Peyer's patch (tissue), 4 donors: ENCODE measurements around the gene RAPSN. TPM values are rescaled to one million over a fixed set of nuclear protein-coding genes. Genes with fewer than 3 reads are reported as not detected.
"Not testable (repeated sequence)": the region's sequence is repeated elsewhere in the genome, so short reads cannot be mapped to it uniquely, and the experiment has no call there.

Source experiments
- DNase-seq, 3 donors: peaks; one replicate each; pipeline ENCODE4 v3.0.0-alpha.2; 2017 to 2019
- H3K27ac ChIP-seq, 4 donors: fragments of 200-600 bp; sonication (generic); one replicate each; pipeline ENCODE4 v1.5.1; 2016 to 2019
- H3K27me3 ChIP-seq, 2 donors: fragments of 200-600 bp; sonication (generic); one replicate each; pipeline ENCODE4 v1.5.1; 2019
- H3K36me3 ChIP-seq, 3 donors: fragments of 200-600 bp; sonication (generic); one replicate each; pipeline ENCODE4 v1.5.1; 2016 to 2019
- H3K4me1 ChIP-seq, 4 donors: fragments of 200-600 bp; sonication (generic); one replicate each; pipeline ENCODE4 v1.5.1; 2016 to 2019
- H3K4me3 ChIP-seq, 4 donors: fragments of 200-600 bp; sonication (generic); 1 replicate in 3 of 4; 2 replicates in 1 of 4; pipeline ENCODE4 v1.5.1; 2016 to 2019; ENCODE audit warnings: mild to moderate bottlenecking in 1 of 4
- H3K9me3 ChIP-seq, 4 donors: fragments of 200-600 bp; sonication (generic); one replicate each; pipeline ENCODE4 v1.5.1; 2016 to 2019; ENCODE audit warnings: mild to moderate bottlenecking in 1 of 4
- POLR2A ChIP-seq, 2 donors: fragments of 450-650 bp; IDR thresholded peaks; one replicate each; pipeline ENCODE4 v1.5.1; 2017; ENCODE audit warnings: antibody characterized with exemption in 2 of 2, mild to moderate bottlenecking in 2 of 2, moderate library complexity in 2 of 2
- total RNA-seq, 4 donors: library from RNA; depleted of rRNA; stranded (reverse); fragments of >200 nt; gene quantifications; one replicate each; pipeline ENCODE4 v1.1.0, GENCODE V29; 2016
- TF ChIP-seq, protein P1 (sequence below), 6 experiments: fragments of 450-650 bp in 4 of 6; fragments of 200-600 bp in 2 of 6; sonication (generic) in 1 of 6; IDR thresholded peaks; one replicate each; pipeline ENCODE4 v1.5.1; 2017 to 2019; ENCODE audit warnings: antibody characterized with exemption in 6 of 6, mild to moderate bottlenecking in 3 of 6, moderate library complexity in 1 of 6

RAPSN gene
- total RNA-seq, 4 donors from 2014 or later, result 0.54 to 0.76 TPM; not detected in 2

DNA sequence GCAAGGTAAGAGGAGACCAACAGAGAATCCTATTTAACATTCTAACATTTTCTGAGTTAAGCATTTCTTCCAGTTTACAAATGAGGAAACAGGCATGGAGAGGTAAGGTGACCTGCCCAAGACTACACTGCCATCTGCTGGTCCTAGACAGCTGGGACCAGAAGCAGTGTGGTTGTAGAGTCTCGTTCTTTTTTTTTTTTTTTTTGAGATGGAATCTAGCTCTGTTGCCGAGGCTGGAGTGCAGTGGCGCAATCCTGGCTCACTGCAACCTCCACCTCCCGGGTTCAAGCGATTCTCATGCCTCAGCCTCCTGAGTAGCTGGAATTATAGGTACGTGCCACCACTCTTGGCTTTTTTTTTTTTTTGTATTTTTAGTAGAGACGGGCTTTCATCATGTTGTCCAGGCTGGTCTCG lies 5.3 kb upstream of the RAPSN start:
- TF ChIP-seq, protein P1, sequence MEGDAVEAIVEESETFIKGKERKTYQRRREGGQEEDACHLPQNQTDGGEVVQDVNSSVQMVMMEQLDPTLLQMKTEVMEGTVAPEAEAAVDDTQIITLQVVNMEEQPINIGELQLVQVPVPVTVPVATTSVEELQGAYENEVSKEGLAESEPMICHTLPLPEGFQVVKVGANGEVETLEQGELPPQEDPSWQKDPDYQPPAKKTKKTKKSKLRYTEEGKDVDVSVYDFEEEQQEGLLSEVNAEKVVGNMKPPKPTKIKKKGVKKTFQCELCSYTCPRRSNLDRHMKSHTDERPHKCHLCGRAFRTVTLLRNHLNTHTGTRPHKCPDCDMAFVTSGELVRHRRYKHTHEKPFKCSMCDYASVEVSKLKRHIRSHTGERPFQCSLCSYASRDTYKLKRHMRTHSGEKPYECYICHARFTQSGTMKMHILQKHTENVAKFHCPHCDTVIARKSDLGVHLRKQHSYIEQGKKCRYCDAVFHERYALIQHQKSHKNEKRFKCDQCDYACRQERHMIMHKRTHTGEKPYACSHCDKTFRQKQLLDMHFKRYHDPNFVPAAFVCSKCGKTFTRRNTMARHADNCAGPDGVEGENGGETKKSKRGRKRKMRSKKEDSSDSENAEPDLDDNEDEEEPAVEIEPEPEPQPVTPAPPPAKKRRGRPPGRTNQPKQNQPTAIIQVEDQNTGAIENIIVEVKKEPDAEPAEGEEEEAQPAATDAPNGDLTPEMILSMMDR (IDR thresholded peaks at IDR 0.05), result peak; percentile 21 to 76 (median 72)
- H3K36me3 ChIP-seq, H3K4me3 ChIP-seq, H3K9me3 ChIP-seq, H3K4me1 ChIP-seq, H3K27ac ChIP-seq, H3K27me3 ChIP-seq: not testable (repeated sequence)
- peak in 2 of 3 donors; percentile 71 to 89 for DNase-seq

DNA sequence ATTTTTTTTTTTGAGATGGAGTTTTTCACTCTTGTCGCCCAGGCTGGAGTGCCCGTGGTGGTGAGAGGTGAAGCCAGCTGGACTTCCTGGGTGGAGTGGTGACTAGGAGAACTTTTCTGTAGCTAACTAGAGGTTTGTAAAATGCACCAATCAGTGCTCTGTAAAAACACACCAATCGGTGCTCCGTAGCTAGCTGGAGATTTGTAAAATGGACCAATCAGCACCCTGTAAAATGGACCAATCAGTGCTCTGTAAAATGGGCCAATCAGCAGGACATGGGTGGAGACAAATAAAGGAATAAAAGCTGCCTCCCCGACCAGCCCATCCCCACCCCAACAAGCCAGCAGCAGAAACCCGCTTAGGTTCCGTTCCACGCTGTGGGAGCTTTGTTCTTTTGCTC lies 4.4 kb upstream of the RAPSN start:
- Histone ChIP-seq H3K4me1 (no peaks in the 10 kb centered on the region), H3K36me3 (no peaks in the 10 kb centered on the region)
- no peak for TF ChIP-seq POLR2A (IDR thresholded peaks at IDR 0.05)
- TF ChIP-seq, protein P1 (IDR thresholded peaks at IDR 0.05), result no peak

DNA sequence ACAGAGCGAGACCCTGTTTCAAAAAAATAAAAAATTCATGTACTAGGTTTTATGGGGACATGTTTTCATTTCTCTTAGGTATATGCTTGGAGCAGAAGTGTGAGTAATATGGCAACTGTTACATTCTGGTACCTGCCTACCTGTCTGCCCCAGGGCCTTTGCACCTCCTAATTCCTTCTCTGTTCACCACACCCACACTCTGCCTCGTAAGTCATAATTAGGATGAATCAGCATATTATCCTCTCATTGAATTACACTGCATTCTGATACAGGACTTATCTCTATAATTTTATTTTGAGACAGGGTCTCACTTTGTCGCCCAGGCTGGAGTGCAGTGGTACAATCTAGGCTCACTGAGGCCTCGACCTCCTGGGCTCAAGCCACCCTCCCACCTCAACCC lies 3.1 kb upstream of the RAPSN start:
- DNase-seq, result no peak
- Histone ChIP-seq H3K4me3 (no peak overlapping the region), H3K9me3 (no peaks in the 10 kb centered on the region), H3K36me3 (no peaks in the 10 kb centered on the region), H3K4me1 (no peaks in the 10 kb centered on the region), H3K27ac (no peak overlapping the region), H3K27me3 (no peaks in the 10 kb centered on the region)
- TF ChIP-seq, protein P1 (IDR thresholded peaks at IDR 0.05), result no peak
- TF ChIP-seq POLR2A (IDR thresholded peaks at IDR 0.05), result no peak

More for the DNA sequence above, 4.4 kb upstream of the RAPSN start:
- Histone ChIP-seq H3K4me3 (no peak overlapping the region), H3K27me3 (no peaks in the 10 kb centered on the region), H3K27ac (no peak overlapping the region), H3K9me3 (no peaks in the 10 kb centered on the region)
- DNase-seq, result no peak

DNA sequence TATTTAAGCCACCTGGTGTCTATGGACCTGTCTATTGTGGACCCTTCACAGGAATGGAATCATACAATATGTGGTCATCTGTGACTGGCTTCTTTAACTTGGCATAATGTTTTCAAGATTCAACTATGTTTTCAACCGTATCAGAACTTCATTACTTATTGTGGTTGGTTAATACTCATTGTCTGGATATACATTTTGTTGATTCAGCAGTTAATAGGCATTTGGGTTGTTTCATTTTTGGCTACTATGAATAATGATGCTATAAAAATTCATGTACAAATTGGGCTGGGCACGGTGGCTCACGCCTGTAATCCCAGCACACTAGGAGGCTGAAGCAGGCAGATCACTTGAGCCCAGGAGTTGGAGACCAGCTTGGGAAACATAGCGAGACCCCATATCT lies 2.5 kb upstream of the RAPSN start:
- Histone ChIP-seq H3K27ac (no peak overlapping the region), H3K4me3 (no peak overlapping the region), H3K4me1 (no peaks in the 10 kb centered on the region), H3K9me3 (no peaks in the 10 kb centered on the region), H3K27me3 (no peaks in the 10 kb centered on the region), H3K36me3 (no peaks in the 10 kb centered on the region)
- no peak for DNase-seq
- no peak for TF ChIP-seq POLR2A (IDR thresholded peaks at IDR 0.05)
- TF ChIP-seq, protein P1 (IDR thresholded peaks at IDR 0.05), result no peak

DNA sequence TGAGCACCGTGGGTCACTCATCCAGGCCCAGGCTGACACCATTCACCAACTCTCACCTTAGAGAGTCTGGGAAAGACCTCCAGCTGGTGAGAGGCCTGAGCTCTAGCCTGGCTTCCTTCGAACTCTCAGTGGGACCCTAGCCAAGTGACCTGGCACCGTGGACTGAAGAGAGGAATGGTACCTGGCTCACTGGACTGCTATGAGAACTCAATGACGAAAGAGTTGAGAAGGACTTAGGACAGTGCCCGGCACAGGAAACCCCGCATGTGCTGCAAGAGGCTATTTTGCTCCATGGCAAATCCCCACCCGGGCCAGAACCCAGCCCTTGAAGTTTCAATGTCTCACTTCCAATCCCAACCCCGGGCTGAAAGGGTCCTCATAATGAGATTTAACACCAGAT lies 605 bp upstream of the RAPSN start:
- Histone ChIP-seq H3K4me1 (no peaks in the 10 kb centered on the region), H3K4me3 (no peak overlapping the region), H3K27ac (no peak overlapping the region), H3K27me3 (no peaks in the 10 kb centered on the region), H3K36me3 (no peaks in the 10 kb centered on the region), H3K9me3 (no peaks in the 10 kb centered on the region)
- DNase-seq, result no peak
- TF ChIP-seq, protein P1 (IDR thresholded peaks at IDR 0.05), result no peak
- no peak for TF ChIP-seq POLR2A (IDR thresholded peaks at IDR 0.05)

DNA sequence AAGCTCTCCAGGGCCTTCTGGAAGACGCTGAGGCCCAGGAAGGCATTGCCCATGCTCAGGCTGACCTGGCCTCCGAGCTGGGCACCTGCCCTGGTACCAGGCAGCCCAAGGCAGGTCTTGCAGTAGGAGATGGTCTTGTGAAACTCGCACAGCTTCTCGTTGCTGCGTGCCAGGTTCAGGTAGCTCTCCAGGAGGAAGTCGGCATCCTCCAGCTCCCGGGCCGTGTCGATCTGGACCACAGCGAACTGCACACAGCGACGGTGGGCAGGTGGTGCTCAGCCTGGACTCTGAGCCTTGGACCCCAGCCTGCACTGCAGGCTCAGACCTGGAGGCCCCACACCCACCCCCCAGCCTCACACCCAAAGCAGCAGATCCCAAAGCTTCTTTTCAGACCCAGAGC lies 1.0 kb downstream of the RAPSN start:
- no peaks in the 10 kb centered on the region for H3K9me3 ChIP-seq
- H3K27ac ChIP-seq, result no peak overlapping the region
- DNase-seq, result no peak
- H3K4me1 ChIP-seq, result no peaks in the 10 kb centered on the region
- no peak for TF ChIP-seq POLR2A (IDR thresholded peaks at IDR 0.05)
- TF ChIP-seq, protein P1 (IDR thresholded peaks at IDR 0.05), result no peak
- H3K27me3 ChIP-seq, result no peaks in the 10 kb centered on the region
- no peaks in the 10 kb centered on the region for H3K36me3 ChIP-seq
- no peak overlapping the region for H3K4me3 ChIP-seq
